Chondrocyte (in vitro differentiated cells): ENCODE data around the gene ANKRD53. TPM values are rescaled to one million over a fixed set of nuclear protein-coding genes. Genes with fewer than 3 reads are reported as not detected.

Experiments
- DNase-seq: peaks from one replicate; pipeline ENCODE4 v3.0.0; 2021; ENCODE audit warnings: mixed read lengths, low spot score
- H3K27ac Mint-ChIP-seq: one replicate; pipeline ENCODE4 v1.8.0; 2021; ENCODE audit warnings: mild to moderate bottlenecking, moderate library complexity, mixed read lengths; ENCODE audit not compliant: unreplicated experiment
- H3K27me3 Mint-ChIP-seq: 2 replicates; pipeline ENCODE4 v1.8.0; 2021; ENCODE audit warnings: low read depth, mixed read lengths
- H3K36me3 Mint-ChIP-seq: 2 replicates; pipeline ENCODE4 v1.8.0; 2021; ENCODE audit warnings: low read depth, mixed read lengths
- H3K4me1 Mint-ChIP-seq: 2 replicates; pipeline ENCODE4 v1.8.0; 2021; ENCODE audit warnings: low read depth, mild to moderate bottlenecking, mixed read lengths
- H3K4me3 Mint-ChIP-seq: one replicate; pipeline ENCODE4 v1.8.0; 2021; ENCODE audit warnings: mild to moderate bottlenecking, moderate library complexity, mixed read lengths; ENCODE audit not compliant: unreplicated experiment
- H3K9me3 Mint-ChIP-seq: 2 replicates; pipeline ENCODE4 v1.8.0; 2021; ENCODE audit warnings: low read depth, mixed read lengths
- CTCF ChIP-seq: fragments of 200-600 bp; sonication (generic); IDR thresholded peaks from 2 replicates; pipeline ENCODE4 v1.5.0; 2021; ENCODE audit warnings: antibody characterized with exemption, mild to moderate bottlenecking, moderate library complexity
- total RNA-seq: library from RNA; stranded (reverse); gene quantifications from 3 replicates; pipeline ENCODE4 v1.2.1, GENCODE V29; 2021

Gene ANKRD53
- total RNA-seq, 1 donor from 2014 or later, result 1.8 TPM

GRCh38 chr2:70937866-70938585, 40.4 kb upstream of the ANKRD53 start:
- DNase-seq, result no peak
- no peak for TF ChIP-seq CTCF
- Mint-ChIP-seq H3K4me3 (no peak overlapping the region), H3K36me3 (peaks cover 3% of the 10 kb centered on the region), H3K9me3 (no peaks in the 10 kb centered on the region), H3K4me1 (peaks cover 2% of the 10 kb centered on the region), H3K27ac (no peak overlapping the region), H3K27me3 (no peaks in the 10 kb centered on the region)

- Mint-ChIP-seq H3K27me3 (no peaks in the 10 kb centered on the region), H3K4me3 (no peak overlapping the region), H3K27ac (no peak overlapping the region), H3K9me3 (no peaks in the 10 kb centered on the region), H3K4me1 (peaks cover 2% of the 10 kb centered on the region), H3K36me3 (no peaks in the 10 kb centered on the region)
- no peak for DNase-seq
- TF ChIP-seq CTCF, result no peak
Observed at GRCh38 chr2:70938586-70938950, 39.9 kb upstream of the ANKRD53 start.

- peak; percentile 78 for DNase-seq
- H3K4me1 Mint-ChIP-seq, result peaks cover 2% of the 10 kb centered on the region
- no peaks in the 10 kb centered on the region for H3K9me3 Mint-ChIP-seq
- TF ChIP-seq CTCF, result no peak
- no peaks in the 10 kb centered on the region for H3K36me3 Mint-ChIP-seq
- no peak overlapping the region for H3K27ac Mint-ChIP-seq
- no peaks in the 10 kb centered on the region for H3K27me3 Mint-ChIP-seq
- H3K4me3 Mint-ChIP-seq, result no peak overlapping the region
Observed at GRCh38 chr2:70939001-70939838, 39.2 kb upstream of the ANKRD53 start.

GRCh38 chr2:70939839-70940580, 38.4 kb upstream of the ANKRD53 start:
- H3K27ac Mint-ChIP-seq, result no peak overlapping the region
- no peak overlapping the region for H3K4me3 Mint-ChIP-seq
- no peaks in the 10 kb centered on the region for H3K36me3 Mint-ChIP-seq
- no peaks in the 10 kb centered on the region for H3K27me3 Mint-ChIP-seq
- H3K9me3 Mint-ChIP-seq, result no peaks in the 10 kb centered on the region
- peak; percentile 78 for DNase-seq
- H3K4me1 Mint-ChIP-seq, result peaks cover 2% of the 10 kb centered on the region
- TF ChIP-seq CTCF, result no peak

- peak; percentile 48 for DNase-seq
- TF ChIP-seq CTCF, result no peak
- no peaks in the 10 kb centered on the region for H3K9me3 Mint-ChIP-seq
- no peak overlapping the region for H3K4me3 Mint-ChIP-seq
- H3K36me3 Mint-ChIP-seq, result no peaks in the 10 kb centered on the region
- no peak overlapping the region for H3K27ac Mint-ChIP-seq
- H3K27me3 Mint-ChIP-seq, result no peaks in the 10 kb centered on the region
- H3K4me1 Mint-ChIP-seq, result peaks cover 8% of the 10 kb centered on the region
Observed at GRCh38 chr2:70941186-70941585, 37.2 kb upstream of the ANKRD53 start.
